TTC549 (cell line): ENCODE measurements around the gene KLRK1.
"Not testable (repeated sequence)": the region's sequence is repeated elsewhere in the genome, so short reads cannot be mapped to it uniquely, and the experiment has no call there.

Source experiments
- FAIRE-seq: peaks from 2 replicates; lab custom pipeline; 2012; peaks lifted over from hg19 to GRCh38; lab: Jason Lieb, UNC

KLRK1 gene

GRCh38 chr12:10389904-10390303 is at the start of gene KLRK1:
Gene KLRK1, minus strand, starts transcription at chr12:10390041. Its CDS starts 1,231 bp downstream, at chr12:10388810.
- no peak for FAIRE-seq

DNA sequence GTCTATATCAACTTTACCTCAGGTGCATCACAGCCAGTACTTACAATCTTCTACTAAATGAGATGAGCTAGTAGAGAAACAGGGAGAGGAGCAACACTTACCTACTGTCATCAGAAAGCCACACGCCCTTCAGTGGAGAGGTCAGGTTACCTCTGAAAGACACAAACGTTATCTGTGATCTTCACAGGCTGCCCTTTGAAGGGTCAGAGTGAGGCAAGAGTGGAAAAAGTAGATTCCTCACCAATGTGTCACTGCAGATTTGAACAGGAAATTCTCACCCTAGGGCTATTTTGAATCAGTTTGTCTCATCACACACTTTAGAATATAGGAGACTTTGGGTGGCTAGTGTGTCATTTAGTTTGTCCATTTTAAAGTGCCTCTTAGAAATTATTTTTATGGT is 47.8 kb upstream of the KLRK1 start:
- FAIRE-seq, result not testable (repeated sequence)

DNA sequence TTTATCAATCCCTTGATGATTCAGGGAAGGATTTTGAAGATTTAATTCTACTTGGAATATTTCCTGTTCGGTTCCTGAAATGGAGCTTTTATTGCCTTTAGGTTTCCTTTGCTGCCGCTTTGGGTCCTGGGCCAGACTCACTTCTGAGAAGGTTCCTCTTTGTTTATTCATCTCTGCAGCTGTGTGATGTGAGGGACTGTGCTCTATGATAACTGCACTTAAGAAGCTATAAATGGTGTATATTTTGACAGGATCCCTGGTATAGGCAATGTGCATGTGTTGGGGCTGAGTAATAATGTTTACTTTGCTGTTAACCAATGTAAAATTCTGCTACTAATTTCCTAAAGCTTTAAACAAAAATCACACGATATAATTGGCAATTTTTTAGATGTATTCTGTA is 46.0 kb upstream of the KLRK1 start, which contains the start of gene KLRC2:
KLRC2 (minus strand) TSS at position 195 of the 400 bp plus-strand sequence; CDS start at position 171, 24 bp downstream.
- not testable (repeated sequence) for FAIRE-seq

DNA sequence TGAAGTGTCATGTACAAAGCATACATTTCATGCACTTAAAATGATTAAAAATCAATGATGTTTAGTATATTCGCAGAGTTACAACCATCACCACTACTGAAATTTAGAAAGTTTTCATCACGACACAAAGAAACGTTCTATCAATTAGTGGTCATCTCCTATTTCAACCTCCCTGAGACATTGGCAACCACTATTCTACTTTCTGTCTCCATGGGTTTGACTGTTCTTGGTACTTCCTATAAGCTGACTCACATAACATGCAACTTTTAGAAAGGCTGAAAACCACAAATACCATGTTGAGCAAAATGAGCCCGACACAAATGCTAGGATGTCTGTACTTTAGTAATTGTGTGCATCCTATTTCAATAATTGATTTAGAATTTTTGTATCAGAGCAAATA is 40.8 kb upstream of the KLRK1 start:
- not testable (repeated sequence) for FAIRE-seq

GRCh38 chr12:10425938-10426337 is 36.1 kb upstream of the KLRK1 start:
- FAIRE-seq, result not testable (repeated sequence)

DNA sequence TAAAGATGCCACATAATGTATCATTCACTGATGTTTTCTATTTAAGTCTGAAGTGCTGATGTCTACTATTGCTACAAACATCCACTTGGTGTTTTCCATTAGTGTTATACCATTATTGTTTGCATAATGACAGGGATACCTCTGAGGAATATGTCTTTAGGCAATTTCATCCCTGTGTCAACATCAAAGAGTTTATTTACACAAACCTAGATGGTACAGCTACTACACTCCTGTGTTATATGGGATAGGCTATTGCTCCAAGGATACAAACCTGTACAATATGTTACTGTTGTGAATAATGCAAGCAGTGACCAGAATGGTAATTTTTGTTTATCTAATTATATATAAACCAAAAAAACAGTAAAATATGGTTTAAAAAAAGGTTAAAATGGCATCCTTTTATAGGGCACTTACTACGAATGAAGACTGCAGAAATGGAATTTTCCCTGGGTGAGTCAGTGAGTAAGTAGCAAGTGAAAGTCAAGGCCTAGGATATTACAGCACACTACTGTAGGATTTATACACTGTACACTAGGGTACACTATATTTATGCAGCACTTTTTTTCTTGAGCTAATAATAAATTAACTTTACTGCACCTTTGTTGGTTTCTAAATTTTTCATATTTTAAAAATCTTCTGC is 34.5 kb upstream of the KLRK1 start:
- not testable (repeated sequence) for FAIRE-seq

GRCh38 chr12:10422159-10422558 is 32.3 kb upstream of the KLRK1 start:
- not testable (repeated sequence) for FAIRE-seq

GRCh38 chr12:10420334-10420733 is 30.5 kb upstream of the KLRK1 start, which contains the start of gene KLRC3:
Gene KLRC3, minus strand, starts transcription at chr12:10420595. Its CDS starts 45 bp downstream, at chr12:10420550.
- FAIRE-seq, result not testable (repeated sequence)

GRCh38 chr12:10409392-10409791 is 19.6 kb upstream of the KLRK1 start, which contains the start of gene KLRC4:
Gene KLRC4, minus strand, starts transcription at chr12:10409757. Its CDS starts 182 bp downstream, at chr12:10409575.
- no peak for FAIRE-seq

DNA sequence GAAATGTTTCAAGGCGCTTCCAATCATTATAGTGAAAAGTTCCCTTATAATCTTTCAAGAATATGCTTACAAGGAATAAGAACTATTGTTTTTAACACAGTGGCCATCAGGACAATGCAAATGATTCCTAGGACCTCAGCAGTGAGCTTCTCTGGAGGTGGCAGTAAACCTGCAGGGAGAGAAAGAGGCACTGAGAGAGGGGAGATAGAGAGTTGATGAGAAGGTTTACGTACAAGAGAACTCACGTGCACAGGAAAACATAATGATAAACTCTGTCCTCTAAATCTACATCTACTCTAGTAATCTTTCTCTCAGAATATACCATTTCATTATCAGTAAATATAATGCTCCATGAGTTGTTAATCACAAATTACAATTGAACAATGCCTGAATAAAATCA is 19.0 kb upstream of the KLRK1 start:
- no peak for FAIRE-seq

DNA sequence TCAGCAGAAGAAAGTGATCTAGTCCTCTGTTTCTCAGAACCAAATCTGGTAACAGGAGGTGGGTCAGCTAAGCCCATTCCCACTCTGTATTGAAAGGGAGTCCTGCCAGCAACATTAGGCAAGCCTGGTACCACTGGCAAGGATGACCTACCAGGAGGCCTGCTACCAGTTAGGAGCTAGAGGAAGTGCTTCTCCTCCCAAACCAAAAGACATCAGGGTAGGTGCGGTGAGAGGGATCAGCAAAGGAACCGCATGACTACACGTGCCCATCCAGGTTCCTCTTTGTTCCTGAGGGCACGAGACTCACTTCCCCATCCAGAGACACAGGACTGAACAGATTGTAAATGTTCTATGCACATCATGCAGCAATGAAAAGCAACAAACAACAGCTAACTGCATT is 16.9 kb upstream of the KLRK1 start:
- FAIRE-seq, result no peak

GRCh38 chr12:10405294-10405693 is 15.5 kb upstream of the KLRK1 start:
- no peak for FAIRE-seq

GRCh38 chr12:10404798-10405197 is 15.0 kb upstream of the KLRK1 start:
- FAIRE-seq, result no peak

DNA sequence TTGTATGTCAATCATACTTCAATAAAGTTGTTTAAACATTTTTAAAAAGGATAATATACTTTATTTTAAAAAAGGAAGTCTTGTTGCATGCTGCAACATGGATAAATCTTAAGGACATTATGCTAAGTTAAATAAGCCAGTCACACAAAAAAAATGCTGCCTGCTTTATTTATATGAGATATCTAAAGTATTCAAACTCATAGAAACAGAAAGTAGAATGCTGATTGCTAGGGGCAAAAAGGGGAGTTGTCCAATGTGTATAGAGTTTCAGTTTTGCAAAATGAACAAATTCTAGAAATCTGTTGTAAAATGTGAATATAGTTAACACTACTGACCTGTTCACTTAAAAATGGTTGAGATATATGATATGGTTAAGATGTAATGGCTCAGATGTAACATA is 11.0 kb upstream of the KLRK1 start:
- FAIRE-seq, result no peak

GRCh38 chr12:10398168-10398567 is 8.3 kb upstream of the KLRK1 start:
- FAIRE-seq, result no peak

DNA sequence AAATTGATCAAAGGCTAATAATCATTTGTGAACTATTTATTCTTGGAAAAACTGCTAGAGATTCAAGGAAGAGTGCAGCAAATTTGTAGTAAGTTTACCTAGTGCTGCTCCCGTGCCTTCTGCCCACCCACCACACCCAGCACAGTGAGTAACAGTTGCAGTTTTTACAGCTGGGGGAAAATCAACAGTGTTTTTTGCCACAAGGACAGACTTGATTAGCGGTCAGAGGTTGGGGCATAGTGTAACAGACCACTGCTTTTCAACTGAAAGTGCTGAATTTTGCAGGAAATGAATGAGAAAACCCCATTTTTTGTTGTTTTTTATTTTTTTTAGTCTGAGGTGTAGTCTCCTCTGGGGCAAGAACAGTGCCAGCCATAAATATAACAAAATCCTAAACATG is 7.5 kb upstream of the KLRK1 start:
- FAIRE-seq, result no peak

DNA sequence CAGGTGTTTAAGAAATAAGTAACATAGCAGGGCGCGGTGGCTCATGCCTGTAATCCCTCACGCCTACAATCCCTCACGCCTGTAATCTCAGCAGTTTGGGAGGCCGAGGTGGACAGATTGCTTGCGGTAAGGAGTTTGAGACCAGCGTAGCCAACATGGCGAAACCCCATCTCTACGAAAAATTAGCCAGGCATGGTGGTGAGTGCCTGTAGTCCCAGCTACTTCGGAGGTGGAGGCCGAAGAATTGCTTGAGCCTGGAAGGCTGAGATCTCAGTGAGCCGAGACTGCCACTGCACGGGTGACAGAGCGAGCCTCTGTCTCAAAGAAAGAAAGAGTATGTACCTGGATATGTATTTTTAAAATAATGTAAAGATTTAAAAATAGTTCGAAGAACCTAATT is 6.3 kb upstream of the KLRK1 start:
- not testable (repeated sequence) for FAIRE-seq

DNA sequence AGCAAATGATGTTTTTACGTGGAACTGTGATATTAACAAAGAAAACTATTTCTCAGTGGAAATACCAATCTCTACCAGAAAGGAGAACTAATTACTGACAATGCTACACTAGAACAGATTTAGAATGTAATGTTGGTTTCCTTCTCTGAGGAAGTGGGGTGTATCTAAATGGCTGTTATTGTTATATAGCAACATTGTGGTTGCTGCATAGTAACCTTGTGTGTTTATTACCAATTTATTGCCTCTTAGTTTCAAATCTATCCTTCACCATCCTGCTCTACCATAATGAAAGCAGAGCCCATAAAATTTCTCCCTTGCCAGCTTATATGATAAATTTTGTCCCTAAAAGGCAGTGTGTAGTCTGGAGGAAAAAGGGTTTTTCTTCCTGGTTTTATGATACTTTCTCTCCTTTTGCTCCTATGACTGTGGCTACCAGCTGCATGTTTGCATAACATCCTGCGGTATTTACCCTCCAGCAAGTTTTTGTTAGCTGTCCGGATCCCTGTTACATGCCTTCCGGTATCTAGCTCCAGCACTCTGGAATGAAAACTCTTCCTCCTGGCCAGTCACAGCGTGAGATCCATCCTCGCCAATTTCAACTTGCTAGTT is 5.7 kb upstream of the KLRK1 start:
- no peak for FAIRE-seq

GRCh38 chr12:10394531-10395152 is 4.8 kb upstream of the KLRK1 start:
- not testable (repeated sequence) for FAIRE-seq

DNA sequence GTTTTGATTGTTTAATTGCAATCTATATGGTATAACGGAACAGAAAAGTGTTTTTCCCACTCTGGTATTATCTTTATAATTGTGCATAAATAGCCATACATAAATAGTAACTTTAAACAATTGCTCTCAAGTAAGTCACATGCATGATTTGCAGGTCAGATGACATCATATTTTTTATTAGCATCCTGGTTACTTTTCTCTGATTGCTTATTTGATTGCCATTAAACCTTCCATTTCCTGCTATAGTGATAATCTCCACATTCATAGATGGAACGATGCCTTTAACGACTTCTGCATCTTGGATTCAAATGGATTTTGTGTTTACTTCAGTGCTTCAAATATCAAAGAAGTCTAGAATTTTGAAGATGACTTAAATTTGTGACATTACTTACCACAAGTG is 3.5 kb upstream of the KLRK1 start:
- FAIRE-seq, result no peak

DNA sequence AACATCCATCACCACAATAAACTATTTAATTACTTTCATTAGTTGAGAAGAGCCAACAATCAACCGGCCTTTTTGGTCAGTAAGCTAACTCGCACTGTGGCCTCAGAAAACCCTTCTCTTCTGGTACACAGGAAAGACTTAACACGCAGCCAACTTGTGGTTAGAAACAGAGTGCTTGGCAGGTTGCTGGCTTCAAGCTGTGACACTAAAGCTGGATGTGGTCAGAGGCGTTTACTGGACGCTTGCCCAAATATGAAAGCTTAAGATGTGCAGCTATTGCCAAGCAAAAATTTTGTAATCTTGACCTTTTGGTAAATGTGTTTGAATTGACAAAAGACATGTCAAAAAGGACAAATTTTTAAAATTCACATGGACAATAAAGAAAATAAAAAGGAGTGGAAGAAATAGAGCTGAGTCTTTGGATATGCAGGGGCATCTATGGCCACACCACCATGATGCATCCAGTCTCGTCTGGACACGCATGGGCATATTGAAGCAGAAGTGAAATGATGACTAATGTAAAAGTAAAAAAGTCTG is 2.6 kb upstream of the KLRK1 start:
- FAIRE-seq, result no peak

- FAIRE-seq, result not testable (repeated sequence)
These were observed 1.1 kb upstream of the KLRK1 start for GRCh38 chr12:10390991-10391390.
